Cardiac fibroblast (primary cell): ENCODE data around the gene RALGAPB.

ENCODE experiments used
- DNase-seq, 2 donors: peaks; one replicate each; pipeline versions ENCODE4 v3.0.0 to v3.0.0-alpha.2; 2010; ENCODE audit warnings: low read depth in 2 of 2
- H3K4me3 ChIP-seq, 2 donors: replicated peaks in 1 of 2; 1 replicate in 1 of 2; 2 replicates in 1 of 2; pipeline ENCODE4 v1.5.1; 2011; ENCODE audit warnings: low read depth in 2 of 2, low read length in 2 of 2, mild to moderate bottlenecking in 2 of 2, moderate library complexity in 1 of 2
- TF ChIP-seq, protein P1 (sequence below): IDR thresholded peaks from one replicate; pipeline ENCODE4 v1.5.1; 2011; ENCODE audit warnings: low read depth, mild to moderate bottlenecking, low read length, inconsistent platforms

The RALGAPB gene

DNA sequence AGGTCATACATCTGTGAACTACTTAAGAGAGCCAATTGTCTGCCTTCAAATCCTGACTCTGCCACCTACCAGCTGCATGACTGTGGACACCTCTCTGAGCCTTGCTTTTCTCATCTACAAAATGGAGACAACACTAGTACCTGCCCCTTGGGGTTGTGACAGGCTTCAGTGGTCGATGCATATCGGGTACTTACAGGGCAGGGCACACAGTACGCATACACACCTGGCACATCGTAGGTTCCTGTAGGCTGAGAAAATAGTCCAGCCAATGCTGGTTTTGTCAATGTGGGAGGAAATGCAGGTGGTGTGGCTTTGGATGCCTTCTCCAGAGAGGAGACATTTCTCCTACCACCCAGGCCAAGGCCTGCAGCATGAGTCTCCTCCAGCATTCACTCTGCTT, 110.7 kb downstream of the RALGAPB start:
- TF ChIP-seq, protein P1, sequence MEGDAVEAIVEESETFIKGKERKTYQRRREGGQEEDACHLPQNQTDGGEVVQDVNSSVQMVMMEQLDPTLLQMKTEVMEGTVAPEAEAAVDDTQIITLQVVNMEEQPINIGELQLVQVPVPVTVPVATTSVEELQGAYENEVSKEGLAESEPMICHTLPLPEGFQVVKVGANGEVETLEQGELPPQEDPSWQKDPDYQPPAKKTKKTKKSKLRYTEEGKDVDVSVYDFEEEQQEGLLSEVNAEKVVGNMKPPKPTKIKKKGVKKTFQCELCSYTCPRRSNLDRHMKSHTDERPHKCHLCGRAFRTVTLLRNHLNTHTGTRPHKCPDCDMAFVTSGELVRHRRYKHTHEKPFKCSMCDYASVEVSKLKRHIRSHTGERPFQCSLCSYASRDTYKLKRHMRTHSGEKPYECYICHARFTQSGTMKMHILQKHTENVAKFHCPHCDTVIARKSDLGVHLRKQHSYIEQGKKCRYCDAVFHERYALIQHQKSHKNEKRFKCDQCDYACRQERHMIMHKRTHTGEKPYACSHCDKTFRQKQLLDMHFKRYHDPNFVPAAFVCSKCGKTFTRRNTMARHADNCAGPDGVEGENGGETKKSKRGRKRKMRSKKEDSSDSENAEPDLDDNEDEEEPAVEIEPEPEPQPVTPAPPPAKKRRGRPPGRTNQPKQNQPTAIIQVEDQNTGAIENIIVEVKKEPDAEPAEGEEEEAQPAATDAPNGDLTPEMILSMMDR, result no peak
- H3K4me3 ChIP-seq, result no peak overlapping the region
- no peak for DNase-seq

DNA sequence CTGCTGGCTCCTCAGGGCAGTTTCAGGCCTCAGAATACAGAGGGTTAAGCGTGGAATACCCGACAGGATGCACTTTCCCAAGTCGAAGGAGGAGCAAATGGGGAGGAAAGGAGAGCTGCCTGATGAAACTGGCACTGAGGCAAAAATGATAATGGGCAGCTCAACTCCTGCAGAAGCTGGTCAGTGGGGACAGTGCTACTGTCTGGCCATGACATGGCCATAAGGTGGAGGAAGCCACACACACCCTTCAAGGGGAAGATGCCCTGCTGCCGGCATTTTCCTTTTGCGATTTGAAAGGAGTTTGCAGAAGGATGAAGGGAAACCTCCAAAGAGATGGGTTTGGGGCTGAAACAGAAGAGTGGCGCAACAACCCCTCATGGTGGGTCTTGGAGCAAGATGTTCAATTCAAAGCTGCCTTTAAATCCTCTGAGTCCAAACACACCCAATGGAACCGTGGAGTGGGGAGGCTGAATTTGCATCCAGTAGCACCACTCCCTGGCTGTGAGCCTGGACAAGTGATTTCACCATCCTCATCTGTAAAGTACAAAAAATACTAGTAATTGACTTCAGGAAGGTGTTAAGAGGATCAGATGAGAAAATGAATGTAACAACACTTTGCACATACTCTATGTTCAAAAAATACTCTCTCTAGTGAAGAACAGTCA, 111.6 kb downstream of the RALGAPB start:
- DNase-seq, result no peak
- no peak overlapping the region for H3K4me3 ChIP-seq
- TF ChIP-seq, protein P1, result no peak

DNA sequence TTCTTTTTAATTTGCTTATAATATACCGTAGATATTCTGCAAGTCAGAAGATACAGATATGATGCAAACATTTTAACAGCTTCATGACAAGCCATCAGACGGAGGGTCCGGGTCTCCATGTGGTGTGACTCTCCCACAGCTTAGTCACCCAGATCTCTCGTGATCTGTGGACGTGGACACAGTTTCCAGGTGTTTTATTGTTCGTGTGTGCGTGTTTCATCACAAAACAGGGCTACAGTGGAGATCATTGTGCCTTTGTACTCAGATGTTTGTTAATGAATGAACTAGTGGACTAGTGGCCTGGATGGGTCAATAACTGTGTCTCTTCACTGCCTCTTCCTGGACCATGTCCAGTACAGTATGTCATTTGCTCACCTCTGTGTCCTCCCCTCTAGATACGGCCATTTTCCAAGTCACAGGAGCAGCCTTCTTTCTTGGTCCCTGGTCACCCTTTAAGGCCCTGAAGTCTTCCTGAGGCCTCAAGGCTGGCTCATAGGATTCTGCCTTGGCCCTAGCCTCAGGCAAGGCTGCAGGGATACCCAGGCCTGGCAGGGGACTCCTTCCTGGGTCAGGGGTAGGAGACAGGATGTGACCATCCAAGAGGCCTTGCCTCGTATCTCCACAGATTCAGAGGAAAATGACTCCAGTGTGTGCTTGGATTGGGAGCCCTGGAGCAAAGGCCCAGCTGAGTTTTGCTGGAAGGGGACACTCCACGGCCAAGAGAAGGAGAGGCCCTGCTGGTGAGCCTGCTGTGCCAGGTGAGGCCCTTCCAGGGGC, 112.9 kb downstream of the RALGAPB start:
- TF ChIP-seq, protein P1, result no peak
- no peak overlapping the region for H3K4me3 ChIP-seq
- no peak for DNase-seq

DNA sequence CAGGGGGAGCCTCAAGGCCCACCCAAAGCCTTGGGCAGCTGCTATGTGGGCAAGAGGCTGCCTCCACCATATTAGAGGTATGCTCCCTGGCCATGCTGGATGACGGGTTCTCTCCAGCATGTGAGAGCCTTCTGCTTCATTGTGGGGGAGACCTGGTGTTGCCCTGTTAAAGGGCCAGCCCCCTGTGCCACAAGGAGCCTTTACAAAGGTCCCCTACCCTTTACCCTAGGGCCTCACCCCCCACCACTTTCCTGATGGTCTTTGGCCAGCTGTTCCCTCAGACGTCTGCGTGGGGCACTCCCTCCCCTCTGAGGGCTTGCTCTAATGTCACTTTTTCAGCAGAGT, 113.5 kb downstream of the RALGAPB start:
- TF ChIP-seq, protein P1, result no peak

DNA sequence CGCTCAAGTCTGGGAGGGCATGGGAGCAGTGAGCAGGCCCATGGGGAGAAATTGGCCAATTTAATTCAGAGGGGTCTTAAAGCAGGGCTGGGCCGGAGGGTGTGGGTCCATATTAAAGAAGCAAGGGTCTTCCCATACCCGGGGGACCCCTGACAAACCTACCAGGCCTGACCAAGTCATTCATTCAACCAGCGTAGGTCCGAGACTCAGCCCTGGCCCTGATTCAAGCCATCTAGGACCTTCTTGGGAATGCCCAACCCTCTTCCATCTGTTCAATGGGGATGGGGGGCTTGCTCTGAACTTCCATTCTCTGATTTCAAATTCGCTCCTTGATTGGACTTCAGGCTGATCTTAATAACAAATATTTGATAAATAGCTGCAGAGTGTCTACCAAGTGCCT, 115.7 kb downstream of the RALGAPB start:
- TF ChIP-seq, protein P1, result no peak
- H3K4me3 ChIP-seq, result no peak overlapping the region

More for the DNA sequence above, 113.5 kb downstream of the RALGAPB start:
- DNase-seq, result no peak
- no peak overlapping the region for H3K4me3 ChIP-seq

DNA sequence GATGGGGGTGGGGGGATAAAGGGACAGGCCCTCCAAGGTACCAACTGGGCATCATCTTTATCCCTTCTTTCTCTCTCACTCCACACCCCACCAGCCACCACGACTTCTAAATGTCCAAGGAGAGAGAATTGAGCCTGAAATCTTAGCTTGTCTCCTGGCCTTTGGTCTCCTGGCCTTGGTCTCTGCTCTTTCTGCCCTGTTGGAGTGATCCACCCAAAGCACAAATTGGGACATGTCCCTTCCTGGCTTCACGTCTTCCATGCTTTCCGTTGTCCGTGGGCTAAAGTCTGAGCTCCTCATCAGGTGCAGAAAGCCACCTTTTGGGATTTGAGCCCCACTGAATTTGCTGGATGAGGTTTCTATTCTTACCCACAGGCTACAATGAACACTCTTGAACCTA, 116.7 kb downstream of the RALGAPB start:
- H3K4me3 ChIP-seq, result no peak overlapping the region
- TF ChIP-seq, protein P1, result no peak
- no peak for DNase-seq

More for the DNA sequence above, 115.7 kb downstream of the RALGAPB start:
- DNase-seq, result no peak
